Lung (tissue), 12 donors: ENCODE results near the gene ZNF804B. TPM values are rescaled to one million over a fixed set of nuclear protein-coding genes. Genes with fewer than 3 reads are reported as not detected.

Source experiments
- ATAC-seq: fragments of 200-7000 bp; cut with Tn5 transposase; one replicate; pipeline ENCODE4 v1.9.1; 2020; ENCODE audit warnings: moderate number of reproducible peaks; ENCODE audit not compliant: insufficient read depth, low FRiP score
- DNase-seq, 3 donors: peaks; one replicate each; pipeline ENCODE4 v3.0.0-alpha.2; 2013 to 2017
- H3K27ac ChIP-seq, 2 donors: one replicate each; pipeline ENCODE4 v1.5.1; 2013; ENCODE audit warnings: mild to moderate bottlenecking in 2 of 2, moderate library complexity in 2 of 2, control low read depth in 1 of 2, inconsistent platforms in 1 of 2, low read depth in 1 of 2, low read length in 1 of 2
- H3K27me3 ChIP-seq, 3 donors: one replicate each; pipeline ENCODE4 v1.5.1; 2013; ENCODE audit warnings: low read length in 2 of 3; ENCODE audit not compliant: control insufficient read depth in 3 of 3, insufficient read depth in 3 of 3
- H3K36me3 ChIP-seq, 4 donors: one replicate each; pipeline ENCODE4 v1.5.1; 2013; ENCODE audit warnings: low read length in 4 of 4, mild to moderate bottlenecking in 1 of 4, moderate library complexity in 1 of 4; ENCODE audit not compliant: control insufficient read depth in 4 of 4, insufficient read depth in 4 of 4
- H3K4me1 ChIP-seq, 5 donors: one replicate each; pipeline ENCODE4 v1.5.1; 2013; ENCODE audit warnings: low read length in 5 of 5, mild to moderate bottlenecking in 2 of 5, moderate library complexity in 1 of 5; ENCODE audit not compliant: control insufficient read depth in 5 of 5, insufficient read depth in 5 of 5
- H3K4me3 ChIP-seq: one replicate; pipeline ENCODE4 v1.5.1; 2013; ENCODE audit warnings: mild to moderate bottlenecking, control low read depth, moderate library complexity
- H3K9ac ChIP-seq, 2 donors: one replicate each; pipeline ENCODE4 v1.5.1; 2013; ENCODE audit warnings: low read length in 2 of 2, control low read depth in 1 of 2; ENCODE audit not compliant: insufficient read depth in 1 of 2
- H3K9me3 ChIP-seq, 4 donors: one replicate each; pipeline ENCODE4 v1.5.1; 2013; ENCODE audit warnings: low read length in 3 of 4, mild to moderate bottlenecking in 1 of 4, moderate library complexity in 1 of 4; ENCODE audit not compliant: control insufficient read depth in 4 of 4, insufficient read depth in 3 of 4
- CTCF ChIP-seq: IDR thresholded peaks from 2 replicates; pipeline ENCODE4 v1.5.1; 2012; ENCODE audit warnings: mild to moderate bottlenecking; ENCODE audit errors: control extremely low read depth, extremely low read depth
- WGBS, 2 donors: extraction: QIAGEN DNeasy Blood & Tissue Kit; methylation state at CpG; one replicate each; pipeline ENCODE4 v1.1.7; 2013; 5-methylcytosine and 5-hydroxymethylcytosine counted together
- polyA plus RNA-seq, 2 donors: library from polyadenylated mRNA; stranded (reverse); fragments of 200-250 nt; gene quantifications; one replicate each; pipeline ENCODE4 v1.2.1, GENCODE V29; 2013
- total RNA-seq, 2 donors: library from RNA; depleted of rRNA in 1 of 2; stranded (reverse); fragments of >200 nt in 1 of 2; gene quantifications; one replicate each; pipeline ENCODE4 v1.2.1, GENCODE V29; 2014 to 2021
- donor health status: control.
- donor health status: control.
- donor health status: Bipolar disorder and iron deficiency.
- donor health status: healthy.
- donor health status: DM: yes; HTN: yes; CAD: no.

ZNF804B gene
- total and polyA plus RNA-seq, 4 donors = not detected

- WGBS, 2 donors = 73 to 78% methylated on average over 4 of the region's 4 CpGs
- Histone ChIP-seq H3K27me3 (no peaks in the 10 kb centered on the region), H3K27ac (no peak overlapping the region), H3K9ac (no peak overlapping the region), H3K9me3 (no peaks in the 10 kb centered on the region), H3K4me1 (no peaks in the 10 kb centered on the region), H3K36me3 (no peaks in the 10 kb centered on the region), H3K4me3 (no peak overlapping the region)
- TF ChIP-seq CTCF = no peak
- no peak for DNase-seq
- no peak for ATAC-seq
Measured at GRCh38 chr7:89264126-89264525, 504.6 kb downstream of the ZNF804B start.

- TF ChIP-seq CTCF = no peak
- no peaks in the 10 kb centered on the region for H3K27me3 ChIP-seq
- no peaks in the 10 kb centered on the region for H3K4me1 ChIP-seq
- WGBS, 2 donors = 64 to 70% methylated on average over 2 of the region's 2 CpGs
- no peaks in the 10 kb centered on the region for H3K36me3 ChIP-seq
- H3K9me3 ChIP-seq = no peaks in the 10 kb centered on the region
- no peak for ATAC-seq
- no peak overlapping the region for H3K9ac ChIP-seq
- no peak overlapping the region for H3K4me3 ChIP-seq
- no peak overlapping the region for H3K27ac ChIP-seq
- peak; percentile 12 to 35 (median 16) for DNase-seq
Measured at GRCh38 chr7:89265631-89266030, 506.1 kb downstream of the ZNF804B start.

- no peak for ATAC-seq
- Histone ChIP-seq H3K9me3 (peaks cover 0 to 3% (median 0%) of the 10 kb centered on the region in 4 donors), H3K27me3 (no peaks in the 10 kb centered on the region), H3K27ac (no peak overlapping the region), H3K9ac (no peak overlapping the region), H3K4me1 (no peaks in the 10 kb centered on the region), H3K4me3 (no peak overlapping the region), H3K36me3 (no peaks in the 10 kb centered on the region)
- TF ChIP-seq CTCF = no peak
- 68 to 82% methylated on average over 2 of the region's 2 CpGs for WGBS, 2 donors
- no peak for DNase-seq
Measured at GRCh38 chr7:89283302-89283701, 523.8 kb downstream of the ZNF804B start.

GRCh38 chr7:89308535-89308934 is 549.0 kb downstream of the ZNF804B start:
- no peak for TF ChIP-seq CTCF
- no peak overlapping the region for H3K27ac ChIP-seq
- DNase-seq (no peak), ATAC-seq (no peak)
- H3K4me3 ChIP-seq = no peak overlapping the region
- H3K9ac ChIP-seq = no peak overlapping the region
- no peaks in the 10 kb centered on the region for H3K4me1 ChIP-seq
- no peaks in the 10 kb centered on the region for H3K27me3 ChIP-seq
- no peaks in the 10 kb centered on the region for H3K36me3 ChIP-seq
- H3K9me3 ChIP-seq = no peaks in the 10 kb centered on the region
